ENCODE results near the gene THBS3. TPM values are rescaled to one million over a fixed set of nuclear protein-coding genes. Genes with fewer than 3 reads are reported as not detected.
A peak's percentile ranks its signal among the peaks of the same experiment; 100 is the strongest.

Gene THBS3
- total and polyA plus RNA-seq, 2 of the 13 experiments (the other 11 are each of a cell fraction or from before 2014, with no cell fraction given): 0.86 to 3.6 TPM

GRCh38 chr1:155253797-155254196 lies 46.1 kb upstream of the THBS3 start:
- no peak for TF ChIP-seq ZFP36L2 (CRISPR knock-in tag; IDR thresholded peaks at IDR 0.05)
- no peak for TF ChIP-seq ZBTB25 (CRISPR knock-in tag; IDR thresholded peaks at IDR 0.05)
- no peak for TF ChIP-seq TOE1 (CRISPR knock-in tag; IDR thresholded peaks at IDR 0.05)
- no peak for TF ChIP-seq ZNF441 (CRISPR knock-in tag; IDR thresholded peaks at IDR 0.05; ENCODE audit: borderline replicate concordance)
- no peak for TF ChIP-seq ZSCAN21 (CRISPR knock-in tag; IDR thresholded peaks at IDR 0.05; ENCODE audit: borderline replicate concordance)
- CTCF ChIA-PET (ENCODE audit: low intra/inter-chr PET ratio, low total read pairs): no interaction called here
- peak overlapping the region; percentile 4 for H3K27ac ChIP-seq (ENCODE audit: extremely low read length, insufficient read depth, low read length)
- in situ Hi-C loops (cut with HindIII; ENCODE audit: extremely low pct_ligation_motif_present, low pct_unique_long_range_greater_than_20kb) (loop anchor here (10.0 kb wide), 1 partner anchor 51 kb away; the partner anchor contains the start of genes FDPS and PKLR), intact Hi-C loops (cut with micrococcal nuclease; ENCODE audit: unreplicated experiment) (no loop called here)
- H3K79me2 ChIP-seq (ENCODE audit: insufficient read depth, low read length): peaks cover 8% of the 10 kb centered on the region
- FAIRE-seq (no peak), DNase-seq (ENCODE audit: low spot score) (no peak), ATAC-seq (no peak)
- no peaks in the 10 kb centered on the region for H4K20me1 ChIP-seq (ENCODE audit: insufficient read depth, low read length)
- BruUV-seq (replicated peaks): no TSS peak
- 48% methylated on average over 5 of the region's 5 CpGs for WGBS (ENCODE audit: low lambda C conversion rate)
- H3K4me1 ChIP-seq (ENCODE audit: insufficient read depth, low read length): peaks cover 45% of the 10 kb centered on the region
- POLR2A ChIA-PET: no interaction called here
- no peaks in the 10 kb centered on the region for H3K9me3 ChIP-seq (ENCODE audit: low read length)
- peak overlapping the region; percentile 16 to 83 (median 72); a peak in 4 of 6 replicates for H3K4me3 ChIP-seq (replicated peaks in 1 of 3; ENCODE audit: insufficient read depth in 1 of 3, low read depth in 2 of 3, low read length in 3 of 3)
- peak overlapping the region; percentile 72; the same call in 1 of the 2 replicates for H3K9ac ChIP-seq (ENCODE audit: insufficient read depth, low read depth, low read length)
- peak overlapping the region; percentile 99 for H3K4me2 ChIP-seq (ENCODE audit: low read depth, low read length)
- H3K36me3 ChIP-seq (replicated peaks in 1 of 2; ENCODE audit: control insufficient read depth in 1 of 2, insufficient read depth in 2 of 2, low read length in 2 of 2): peaks cover 3 to 5% of the 10 kb centered on the region in 2 experiments; a peak in 2 of 5 replicates
- no peaks in the 10 kb centered on the region for H3K27me3 ChIP-seq (ENCODE audit: control insufficient read depth in 1 of 2, insufficient read depth in 2 of 2, low read length in 2 of 2)
- no peak overlapping the region for H2AFZ ChIP-seq (ENCODE audit: low read length)

DNA sequence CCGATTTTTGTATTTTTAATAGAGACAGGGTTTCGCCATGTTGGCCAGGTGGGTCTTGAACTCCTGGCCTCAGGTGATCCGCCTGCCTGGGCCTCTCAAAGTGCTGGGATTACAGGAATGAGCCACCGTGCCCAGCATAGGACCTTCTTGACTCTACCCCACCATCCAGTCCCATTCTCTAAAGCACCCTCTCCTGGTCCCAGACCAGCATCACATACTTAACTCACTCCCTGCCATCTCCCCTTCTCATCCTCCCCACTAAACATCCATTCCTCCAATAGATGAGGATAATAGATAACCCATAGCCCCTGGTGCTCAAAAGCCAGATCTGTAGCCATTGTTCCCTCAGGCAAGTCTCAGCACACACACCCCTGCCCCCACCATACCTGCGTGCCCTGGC lies 45.5 kb upstream of the THBS3 start:
- FAIRE-seq: no peak
- Histone ChIP-seq H3K4me2 (ENCODE audit: low read depth, low read length) (peak overlapping the region; percentile 99), H3K36me3 (replicated peaks in 1 of 2; ENCODE audit: control insufficient read depth in 1 of 2, insufficient read depth in 2 of 2, low read length in 2 of 2) (no peaks in the 10 kb centered on the region; a peak in 1 of 5 replicates), H3K9me3 (ENCODE audit: low read length) (no peaks in the 10 kb centered on the region), H3K27me3 (ENCODE audit: control insufficient read depth in 1 of 2, insufficient read depth in 2 of 2, low read length in 2 of 2) (no peaks in the 10 kb centered on the region), H3K4me1 (ENCODE audit: insufficient read depth, low read length) (peaks cover 45% of the 10 kb centered on the region), H3K4me3 (replicated peaks in 1 of 3; ENCODE audit: insufficient read depth in 1 of 3, low read depth in 2 of 3, low read length in 3 of 3) (no peak overlapping the region; a peak in 2 of 6 replicates), H3K79me2 (ENCODE audit: insufficient read depth, low read length) (peaks cover 8% of the 10 kb centered on the region), H2AFZ (ENCODE audit: low read length) (no peak overlapping the region), H3K9ac (ENCODE audit: insufficient read depth, low read depth, low read length) (no peak overlapping the region), H4K20me1 (ENCODE audit: insufficient read depth, low read length) (no peaks in the 10 kb centered on the region), H3K27ac (ENCODE audit: extremely low read length, insufficient read depth, low read length) (peak overlapping the region; percentile 4)
- no peak for ATAC-seq
- 90% methylated on average over 5 of the region's 5 CpGs for WGBS (ENCODE audit: low lambda C conversion rate)
- in situ Hi-C loops (cut with HindIII; ENCODE audit: extremely low pct_ligation_motif_present, low pct_unique_long_range_greater_than_20kb): loop anchor here (10.0 kb wide), 1 partner anchor 52 kb away; the partner anchor contains the start of genes FDPS and PKLR
- DNase-seq (ENCODE audit: low spot score): no peak
- no peak for TF ChIP-seq ZNF30 (CRISPR knock-in tag; IDR thresholded peaks at IDR 0.05)
- TF ChIP-seq ZNF652 (CRISPR knock-in tag; IDR thresholded peaks at IDR 0.05; ENCODE audit: borderline replicate concordance, low read depth): peak; percentile 77
- BruUV-seq (replicated peaks): no TSS peak
- ChIA-PET CTCF (ENCODE audit: low intra/inter-chr PET ratio, low total read pairs) (interaction anchor here (4.0 kb wide), 1 partner anchor 71 kb away, joined by 71 read pairs; no protein-coding TSS in a partner anchor), POLR2A (interaction anchor here (0.6 kb wide), 1 partner anchor 20 kb away, joined by 3 read pairs; the partner anchor contains the start of gene CLK2)
- intact Hi-C loops (cut with micrococcal nuclease; ENCODE audit: unreplicated experiment): no loop called here
